GM18511 (cell line): Measurements from ENCODE around the gene SMIM3.

Source experiments
- ATAC-seq: cut with Tn5 transposase; IDR thresholded peaks from one replicate; pipeline ENCODE4 v1.9.1; 2021; ENCODE audit warnings: mild to moderate bottlenecking, moderate library complexity; ENCODE audit not compliant: unreplicated experiment

SMIM3 gene

GRCh38 chr5:150765011-150765798 is 13.4 kb upstream of the SMIM3 start:
- peak; percentile 61 for ATAC-seq

- ATAC-seq = no peak
These were observed 12.8 kb upstream of the SMIM3 start for GRCh38 chr5:150765799-150766169.

- no peak for ATAC-seq
These were observed 12.3 kb upstream of the SMIM3 start for GRCh38 chr5:150766251-150766650.

- no peak for ATAC-seq
These were observed 7.3 kb upstream of the SMIM3 start for GRCh38 chr5:150771034-150771795.

GRCh38 chr5:150774145-150774544 is 4.4 kb upstream of the SMIM3 start:
- ATAC-seq = no peak

- ATAC-seq = no peak
These were observed 872 bp upstream of the SMIM3 start for GRCh38 chr5:150777685-150778084.

GRCh38 chr5:150778088-150778516 is 455 bp upstream of the SMIM3 start:
- ATAC-seq = no peak

GRCh38 chr5:150779397-150780186 is 1.0 kb downstream of the SMIM3 start:
- ATAC-seq = no peak

GRCh38 chr5:150780187-150780692 is 1.7 kb downstream of the SMIM3 start:
- peak; percentile 56 for ATAC-seq

- ATAC-seq = no peak
These were observed 2.3 kb downstream of the SMIM3 start for GRCh38 chr5:150780816-150781221.

GRCh38 chr5:150781706-150782614 is 3.4 kb downstream of the SMIM3 start:
- ATAC-seq = no peak

GRCh38 chr5:150782850-150783249 is 4.3 kb downstream of the SMIM3 start:
- ATAC-seq = no peak

- ATAC-seq = peak; percentile 60
These were observed 4.9 kb downstream of the SMIM3 start for GRCh38 chr5:150783422-150783928.

GRCh38 chr5:150785950-150786349 is 7.4 kb downstream of the SMIM3 start:
- ATAC-seq = no peak

GRCh38 chr5:150786876-150787275 is 8.3 kb downstream of the SMIM3 start:
- ATAC-seq = no peak

GRCh38 chr5:150787656-150788055 is 9.1 kb downstream of the SMIM3 start:
- ATAC-seq = no peak

GRCh38 chr5:150788977-150789376 is 10.4 kb downstream of the SMIM3 start:
- no peak for ATAC-seq

GRCh38 chr5:150789450-150789849 is 10.9 kb downstream of the SMIM3 start:
- ATAC-seq = no peak

- ATAC-seq = peak; percentile 97
These were observed 11.5 kb downstream of the SMIM3 start for GRCh38 chr5:150789943-150790611.
